ENCODE results near the gene PAM16.

The PAM16 gene

DNA sequence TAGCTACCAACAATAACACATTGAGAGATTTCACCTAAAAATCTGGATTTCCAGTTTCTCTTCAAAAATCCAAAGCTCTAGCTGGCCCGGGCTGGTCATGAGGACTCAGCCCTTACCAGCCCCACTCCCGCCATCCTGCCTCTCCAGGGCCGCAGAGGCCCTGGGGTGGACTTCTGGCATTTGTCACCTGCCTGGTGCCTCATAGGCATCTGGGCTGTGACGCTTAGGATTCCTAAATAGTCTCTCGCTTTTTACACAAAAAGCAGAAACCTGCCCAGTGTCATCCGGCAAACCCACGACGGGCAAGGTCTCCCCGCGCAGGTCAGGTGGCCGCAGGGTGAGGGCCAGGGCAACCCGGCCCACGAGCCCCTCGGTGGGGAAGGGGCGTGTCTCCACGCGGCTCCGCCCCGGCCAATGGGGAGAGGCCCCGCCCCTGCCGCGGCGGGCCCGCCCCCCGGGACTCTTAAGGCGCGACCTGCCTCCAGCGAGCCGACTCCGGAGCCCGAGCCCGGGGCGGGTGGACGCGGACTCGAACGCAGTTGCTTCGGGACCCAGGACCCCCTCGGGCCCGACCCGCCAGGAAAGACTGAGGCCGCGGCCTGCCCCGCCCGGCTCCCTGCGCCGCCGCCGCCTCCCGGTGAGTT, 20.4 kb upstream of the PAM16 start, which contains the start of gene VASN:
VASN (plus strand) TSS at position 492 of the 644 bp plus-strand sequence. CDS start 9,030 bp downstream, outside the sequence.
- DNase-seq (ENCODE audit: low read depth, low spot score), result peak; percentile 32

DNA sequence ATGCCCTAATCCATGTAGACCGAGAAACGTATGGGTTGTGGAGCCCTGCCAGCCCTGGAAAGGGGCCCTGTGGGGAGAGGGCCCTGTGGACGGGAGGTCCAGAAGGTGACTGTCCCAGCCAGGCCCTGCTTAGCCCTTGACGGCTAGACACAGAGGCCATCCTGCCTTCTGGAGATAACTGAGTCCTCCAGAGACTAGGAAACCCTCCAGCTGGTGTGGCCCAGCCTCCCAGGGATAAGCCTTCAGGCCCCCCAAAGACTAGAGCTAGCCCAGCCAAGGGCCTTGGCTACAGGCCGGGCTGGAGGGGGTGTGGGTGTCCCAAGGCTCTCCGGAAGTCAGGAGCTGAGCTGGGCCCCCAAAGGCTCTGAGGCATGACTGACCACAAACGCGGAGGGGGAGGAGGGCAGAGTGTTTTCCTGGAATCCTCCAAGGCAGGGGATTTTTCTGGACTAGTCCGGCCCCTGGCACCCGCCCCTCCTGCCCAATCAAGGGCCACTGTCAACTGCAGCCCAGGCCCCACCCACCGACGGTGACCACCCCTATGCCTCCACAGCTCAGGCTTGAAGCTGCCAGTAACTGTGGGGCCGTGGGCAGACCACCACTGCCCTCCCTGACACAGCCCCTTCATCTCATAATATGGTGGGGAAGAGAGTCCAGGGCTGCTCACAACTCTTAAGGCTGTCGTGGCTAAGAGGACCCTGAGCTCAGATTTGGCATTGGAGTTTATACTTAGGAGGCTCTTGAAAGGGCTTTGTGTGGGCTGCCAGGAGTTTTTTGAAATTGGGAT, 19.6 kb upstream of the PAM16 start:
- DNase-seq (ENCODE audit: low read depth, low spot score), result no peak

DNA sequence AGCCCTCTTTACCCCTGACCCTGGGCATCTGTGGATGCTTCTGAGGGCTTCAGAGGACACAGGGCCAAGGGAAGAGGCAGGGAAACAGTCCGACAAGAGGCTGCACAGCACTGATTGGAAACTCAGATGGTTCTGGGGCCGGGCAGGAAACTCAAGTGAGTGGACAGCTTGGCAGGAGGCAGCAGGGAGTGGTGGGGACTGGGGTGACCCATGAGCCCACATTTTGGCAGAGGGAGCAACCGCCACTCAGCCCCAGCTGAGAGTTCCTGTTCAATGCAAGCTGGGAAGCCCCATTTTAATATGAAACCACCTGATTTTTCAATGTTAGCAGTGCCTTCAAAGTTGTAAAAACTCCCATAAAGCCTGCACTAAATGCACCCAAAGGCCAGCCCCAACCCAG, 19.0 kb upstream of the PAM16 start:
- DNase-seq (ENCODE audit: low read depth, low spot score), result no peak

DNA sequence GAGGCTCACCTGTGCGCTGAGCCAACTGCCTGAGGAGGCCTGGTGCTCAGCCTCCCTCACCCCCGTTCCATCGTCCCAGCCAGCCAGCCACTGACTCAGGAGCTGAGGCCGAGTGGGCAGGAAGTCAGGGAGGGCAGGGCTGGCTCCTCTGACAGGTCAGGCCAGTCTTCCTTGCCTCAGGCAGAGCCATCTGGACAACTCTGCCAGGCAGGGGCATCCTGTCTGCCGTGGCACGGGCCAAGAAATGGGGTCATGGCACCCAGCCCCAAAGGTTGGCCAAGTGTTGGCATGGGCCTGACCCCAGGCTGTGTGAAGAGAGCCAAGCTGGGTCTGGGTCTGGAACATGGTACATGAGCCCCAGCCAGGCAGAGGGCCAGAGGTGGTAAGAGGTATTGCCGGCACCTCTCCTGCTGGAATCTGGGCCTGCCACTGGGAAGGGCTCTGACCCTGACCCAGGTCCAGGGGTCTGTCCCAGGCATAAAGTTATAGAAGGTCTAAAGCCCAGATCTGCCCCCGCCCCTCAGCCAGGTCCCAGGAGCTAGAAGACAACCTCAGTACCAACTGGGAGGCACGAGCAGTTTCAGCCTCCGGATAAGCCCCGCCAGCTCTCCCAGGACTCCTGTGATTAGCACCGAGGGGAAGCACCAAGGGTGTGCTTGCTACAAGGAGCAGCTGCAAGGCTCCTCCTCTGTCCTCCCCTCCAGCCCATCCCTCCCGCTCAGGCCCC, 18.0 kb upstream of the PAM16 start:
- no peak for DNase-seq (ENCODE audit: low read depth, low spot score)

DNA sequence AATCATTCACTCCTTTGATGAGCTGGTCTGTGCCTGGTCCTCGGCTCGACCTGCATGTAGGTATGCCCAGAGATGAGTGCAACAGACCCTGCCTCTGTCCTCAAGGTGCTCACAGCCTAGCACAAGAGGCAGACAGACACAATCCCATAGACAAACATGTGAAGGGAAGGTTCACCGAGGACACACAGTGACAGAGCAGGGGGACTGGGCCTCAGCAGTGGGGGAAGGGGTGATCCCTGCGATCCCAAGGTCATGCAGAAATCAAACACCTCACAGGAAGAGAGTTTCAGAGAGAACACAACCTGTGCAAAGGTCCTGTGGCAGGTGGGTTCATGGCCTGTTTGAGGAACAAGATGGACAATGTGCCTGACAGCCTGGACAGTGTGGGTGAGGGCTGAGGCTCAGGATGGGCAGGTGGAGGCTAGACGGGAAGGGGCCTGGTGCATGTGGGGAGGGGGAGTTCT, 16.3 kb upstream of the PAM16 start:
- no peak for DNase-seq (ENCODE audit: low read depth, low spot score)

DNA sequence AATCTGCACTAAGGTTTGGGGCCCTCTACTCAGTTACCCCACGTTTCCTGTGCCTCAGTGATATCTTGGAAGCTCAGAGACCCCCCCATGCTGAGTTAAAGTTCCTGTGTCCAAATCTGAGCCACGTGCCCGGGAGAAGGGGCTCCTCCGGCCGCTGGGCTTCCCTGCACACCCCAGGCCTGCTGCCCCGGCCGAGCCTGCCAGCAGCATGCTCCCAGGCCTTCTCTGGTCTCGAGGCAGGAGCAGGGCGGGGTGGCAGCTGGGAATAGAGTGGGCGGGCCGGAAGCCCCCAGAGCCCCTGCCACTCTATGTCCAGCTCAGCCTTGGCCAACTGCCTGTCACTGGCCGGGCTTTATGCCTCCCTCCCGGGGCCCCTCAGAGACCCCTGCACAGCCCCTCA, 14.9 kb upstream of the PAM16 start:
- no peak for DNase-seq (ENCODE audit: low read depth, low spot score)

DNA sequence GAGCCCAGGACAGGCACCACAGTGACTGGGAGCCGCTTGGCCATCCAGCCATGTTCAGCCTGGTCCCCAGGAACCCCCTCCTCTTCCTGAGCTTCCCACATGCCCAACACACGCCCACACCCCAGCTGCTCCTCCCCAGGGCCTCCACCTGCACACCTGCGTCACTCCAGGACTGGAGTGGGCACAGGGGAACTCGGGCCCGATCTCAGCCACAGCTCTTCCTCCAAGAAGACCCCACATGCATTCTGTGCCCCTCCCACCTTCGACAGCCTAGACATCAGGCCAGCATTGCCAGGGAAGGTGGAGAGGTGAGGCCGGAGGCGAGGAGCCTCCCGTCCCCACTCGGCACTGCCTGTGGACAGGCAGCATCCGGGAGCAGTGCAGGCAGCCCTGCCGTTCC, 14.5 kb upstream of the PAM16 start:
- no peak for DNase-seq (ENCODE audit: low read depth, low spot score)

DNA sequence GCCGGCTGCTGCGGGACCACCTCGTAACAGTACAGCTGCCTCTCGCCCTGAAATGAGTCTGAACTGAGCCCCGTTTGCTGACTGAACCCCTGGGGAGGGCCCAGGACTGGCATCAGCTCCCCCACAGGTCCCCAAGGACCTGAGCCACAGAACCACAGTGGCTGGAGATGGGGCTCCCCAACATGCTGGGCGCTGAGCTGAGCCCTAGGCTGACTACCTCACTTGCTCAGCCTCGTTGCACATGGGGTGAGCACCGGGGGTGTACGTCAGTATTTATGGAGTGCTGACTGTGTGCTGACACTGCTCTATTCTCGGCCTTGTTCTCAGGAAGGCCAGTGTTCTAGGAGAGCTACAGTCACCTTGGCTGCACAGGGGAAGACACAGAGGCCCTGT, 13.9 kb upstream of the PAM16 start:
- no peak for DNase-seq (ENCODE audit: low read depth, low spot score)

DNA sequence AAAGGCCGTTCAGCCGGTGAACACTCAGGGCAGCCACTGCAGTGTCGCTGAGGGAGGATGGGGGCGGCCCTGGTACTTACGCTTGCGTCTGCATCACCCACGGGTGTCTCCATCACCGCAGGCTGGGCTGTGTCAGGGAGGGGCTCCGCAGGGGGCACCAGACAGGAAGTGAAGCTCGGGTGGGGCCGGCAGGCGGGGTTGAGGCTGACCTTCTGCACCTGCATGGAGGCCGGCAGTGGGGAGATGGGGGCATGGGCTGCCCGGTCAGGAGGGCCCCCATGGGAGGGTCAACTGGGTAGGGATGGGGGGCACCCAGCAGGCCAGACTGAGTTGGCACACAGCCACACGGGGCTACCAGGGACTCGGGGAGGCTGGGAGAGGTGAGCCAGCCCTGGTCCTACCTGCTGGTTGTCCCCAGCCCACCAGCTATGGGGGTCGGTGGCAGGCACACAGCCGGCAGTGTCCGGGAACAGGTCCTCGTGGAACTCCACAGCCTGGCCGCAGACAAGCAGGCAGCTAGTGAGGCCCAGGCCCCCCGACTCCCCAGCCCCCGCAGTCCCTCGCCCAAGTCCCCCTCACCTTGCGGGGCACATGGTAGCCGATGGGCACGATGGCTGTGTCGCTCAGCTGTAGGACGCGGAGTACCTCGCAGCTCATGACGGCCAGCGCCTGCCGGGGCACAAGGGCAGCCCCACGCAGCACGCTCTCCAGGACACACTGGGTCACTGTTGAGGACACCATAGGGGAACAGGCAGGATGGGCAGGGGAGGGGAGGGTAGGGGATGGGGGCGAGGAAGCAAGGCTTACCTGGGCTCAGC, 13.3 kb upstream of the PAM16 start:
- no peak for DNase-seq (ENCODE audit: low read depth, low spot score)

DNA sequence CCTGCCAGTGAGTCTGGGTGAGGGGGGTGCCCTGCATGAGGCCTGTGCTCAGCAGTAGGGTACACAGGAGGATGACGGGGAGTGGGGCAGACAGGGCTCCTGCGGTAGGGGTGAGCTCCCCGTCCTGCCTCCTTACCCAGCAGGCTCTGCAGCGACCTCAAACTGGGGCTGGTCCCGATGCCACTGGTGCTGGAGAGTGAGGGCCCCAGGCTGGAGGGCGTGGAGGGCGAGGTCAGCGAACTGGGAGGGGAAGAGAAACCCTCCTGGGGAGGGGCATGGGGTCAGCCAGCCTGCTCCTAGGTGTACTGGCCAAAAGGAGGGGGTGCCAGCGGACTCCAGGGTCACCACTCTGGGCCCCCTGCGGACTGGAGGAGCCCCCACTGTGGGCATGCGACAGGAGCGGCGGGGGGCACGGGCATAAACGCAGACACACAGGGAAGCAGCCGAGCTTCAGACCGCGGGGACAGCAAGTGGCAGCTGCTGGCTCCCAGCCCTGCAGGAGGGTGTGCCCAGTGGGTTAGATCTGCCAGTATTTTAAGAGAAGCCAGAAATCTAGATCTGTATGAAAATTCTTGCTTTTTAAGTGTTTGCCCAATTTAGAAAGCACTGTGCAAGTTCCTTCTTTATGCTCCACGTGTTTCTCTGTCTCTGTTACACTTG, 11.5 kb upstream of the PAM16 start:
- DNase-seq (ENCODE audit: low read depth, low spot score), result no peak

DNA sequence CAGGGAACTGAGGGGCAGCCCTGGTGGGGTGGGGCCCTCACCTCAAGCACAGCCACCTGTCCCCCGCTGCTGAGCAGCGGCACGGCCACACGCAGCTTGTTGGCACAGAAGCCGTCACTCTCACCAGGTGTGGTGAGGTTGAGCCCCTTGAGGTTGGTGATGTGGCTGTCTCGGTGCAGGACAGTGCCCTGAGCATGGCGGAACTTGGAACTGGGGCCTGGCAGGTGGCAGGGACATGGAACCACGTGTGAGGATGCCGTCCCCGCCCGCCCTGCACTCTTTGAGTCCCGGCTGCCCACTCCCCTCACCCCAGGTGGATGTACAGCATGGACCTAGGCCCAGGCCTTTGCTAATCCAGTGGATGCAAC, 10.8 kb upstream of the PAM16 start:
- DNase-seq (ENCODE audit: low read depth, low spot score), result no peak

DNA sequence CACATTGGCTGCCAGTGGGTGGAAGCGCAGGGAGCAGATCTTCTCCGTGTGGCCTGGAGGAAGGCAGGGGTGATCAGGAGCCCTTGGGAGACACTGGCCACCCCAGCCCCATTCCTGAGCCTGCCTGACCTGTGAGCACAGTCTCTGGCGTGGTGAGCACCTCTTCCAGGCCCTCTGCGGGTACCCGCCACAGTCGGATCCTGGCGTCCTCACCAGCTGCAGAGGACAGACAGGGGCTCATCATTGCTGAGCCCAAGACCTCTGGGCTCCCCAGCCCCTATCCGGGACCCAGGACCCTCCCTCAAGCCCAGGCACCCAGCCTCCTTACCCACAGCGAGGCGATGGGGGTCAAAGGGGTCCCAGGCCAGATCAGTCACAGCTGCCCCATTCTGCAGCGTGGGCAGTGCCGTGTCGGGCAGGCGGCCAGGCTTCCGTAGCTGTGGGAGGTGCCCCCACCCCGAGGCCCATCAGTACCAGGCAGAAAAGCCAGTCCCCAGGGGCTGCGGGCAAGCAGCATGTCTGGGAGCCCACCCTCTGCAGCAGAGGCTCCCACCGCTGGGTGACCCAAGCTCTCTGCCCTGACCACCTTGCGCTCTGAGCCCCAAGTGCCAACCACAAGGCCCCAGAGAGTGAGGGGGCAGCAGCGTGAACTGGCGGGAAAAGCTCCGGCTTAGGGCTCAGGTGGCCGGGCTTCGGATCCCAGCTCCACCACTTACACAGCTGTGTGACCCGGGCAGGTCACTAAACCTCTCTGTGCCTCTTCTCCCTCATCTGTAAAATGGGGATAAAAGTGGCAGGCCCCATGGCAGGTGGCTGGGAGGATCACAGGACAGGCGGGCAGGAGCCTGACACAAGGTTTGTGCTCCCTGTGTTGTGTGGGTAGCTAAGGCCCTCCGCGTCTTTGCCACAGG, 10.2 kb upstream of the PAM16 start:
- no peak for DNase-seq (ENCODE audit: low read depth, low spot score)

DNA sequence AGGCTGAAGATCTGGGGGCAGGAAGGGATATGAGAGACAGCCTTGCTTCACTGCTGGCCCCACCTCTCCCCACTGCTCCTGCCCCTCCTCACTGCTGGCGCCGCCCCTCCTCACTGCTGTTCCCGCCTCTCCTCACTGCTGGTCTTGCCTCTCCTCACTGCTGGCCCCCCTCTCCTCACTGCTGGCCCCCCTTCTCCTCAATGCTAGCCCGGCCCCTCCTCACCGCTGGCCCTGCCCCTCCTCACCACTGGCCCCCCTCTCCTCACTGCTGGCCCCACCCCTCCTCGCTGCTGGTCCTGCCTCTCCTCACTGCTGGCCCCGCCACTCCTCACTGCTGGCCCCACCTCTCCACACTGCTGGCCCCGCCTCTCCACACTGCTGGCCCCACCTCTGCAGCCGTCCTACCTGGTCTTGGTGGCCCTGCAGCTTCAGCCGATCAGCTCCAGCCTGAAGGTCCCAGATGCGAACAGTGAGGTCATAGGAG, 9.5 kb upstream of the PAM16 start:
- DNase-seq (ENCODE audit: low read depth, low spot score), result no peak

DNA sequence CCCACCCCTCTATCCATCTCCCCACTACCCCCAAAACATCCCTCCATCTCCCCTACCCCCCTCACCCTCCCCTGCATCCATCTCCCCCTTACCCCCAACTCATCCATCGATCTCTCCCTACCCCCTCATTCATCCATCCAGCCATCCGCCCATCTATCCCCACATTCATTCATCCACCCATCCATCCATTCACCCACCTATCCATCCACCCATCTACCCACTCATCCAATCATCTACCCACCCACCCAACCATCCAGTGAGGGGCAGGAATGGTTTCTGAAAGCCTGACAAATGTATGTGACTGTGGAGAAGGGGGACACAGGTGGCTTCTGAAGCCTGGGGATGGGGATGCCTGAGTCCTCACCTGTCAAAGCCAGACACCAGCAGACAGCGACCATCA, 8.8 kb upstream of the PAM16 start:
- no peak for DNase-seq (ENCODE audit: low read depth, low spot score)

DNA sequence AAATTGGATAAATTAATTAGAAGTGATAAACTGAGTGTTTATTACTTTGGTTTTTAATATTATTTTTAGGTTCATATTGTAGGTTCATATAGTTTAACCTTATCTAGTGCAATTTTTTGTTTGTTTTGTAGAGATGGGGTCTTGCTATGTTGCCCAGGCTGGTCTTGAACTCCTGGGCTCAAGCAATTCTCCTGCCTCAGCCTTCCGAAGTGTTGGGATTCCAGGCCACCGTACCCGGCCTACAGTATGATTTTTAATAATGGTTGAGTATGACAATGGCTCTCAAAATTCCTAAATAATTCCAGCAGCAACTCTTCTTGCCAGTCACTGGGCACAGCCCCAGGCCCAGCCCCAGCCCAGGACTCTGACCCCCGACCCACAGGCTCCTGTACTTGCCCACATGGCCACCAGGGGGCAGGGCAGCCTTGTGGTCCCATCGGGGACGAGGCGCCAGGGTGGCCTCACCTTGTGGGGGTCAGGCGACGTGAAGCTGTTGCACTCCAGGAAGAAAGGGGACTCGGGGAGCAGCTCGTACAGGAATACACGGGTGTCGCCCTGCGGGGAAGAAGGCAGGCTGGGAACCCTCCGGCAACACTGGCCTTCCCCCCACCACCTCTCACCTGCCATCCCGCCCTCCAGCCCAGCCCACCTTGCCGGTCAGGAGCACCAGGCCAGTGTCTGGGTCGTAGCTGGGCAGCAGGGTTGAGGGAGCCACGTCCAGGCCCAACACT, 7.9 kb upstream of the PAM16 start:
- DNase-seq (ENCODE audit: low read depth, low spot score), result peak; percentile 52

DNA sequence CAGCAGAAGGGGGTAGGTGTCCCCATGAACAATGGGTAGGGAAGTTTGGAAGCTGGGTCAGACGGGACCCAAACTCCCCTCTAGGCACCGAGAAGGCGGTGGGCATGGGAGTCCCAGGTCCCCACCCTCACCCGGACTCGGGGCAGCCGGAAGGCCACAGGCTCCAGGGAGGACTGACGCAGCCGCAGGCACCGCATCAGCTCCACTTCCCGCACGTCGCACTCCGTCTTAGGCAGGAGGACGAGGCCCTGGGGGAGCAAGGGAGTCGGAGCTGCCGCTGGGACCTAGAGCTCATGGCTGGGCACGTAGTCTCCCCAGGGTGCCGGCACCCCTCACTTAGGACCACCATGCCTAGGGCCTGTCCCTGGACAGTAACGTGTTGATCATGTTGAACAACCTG, 7.1 kb upstream of the PAM16 start:
- DNase-seq (ENCODE audit: low read depth, low spot score), result no peak

DNA sequence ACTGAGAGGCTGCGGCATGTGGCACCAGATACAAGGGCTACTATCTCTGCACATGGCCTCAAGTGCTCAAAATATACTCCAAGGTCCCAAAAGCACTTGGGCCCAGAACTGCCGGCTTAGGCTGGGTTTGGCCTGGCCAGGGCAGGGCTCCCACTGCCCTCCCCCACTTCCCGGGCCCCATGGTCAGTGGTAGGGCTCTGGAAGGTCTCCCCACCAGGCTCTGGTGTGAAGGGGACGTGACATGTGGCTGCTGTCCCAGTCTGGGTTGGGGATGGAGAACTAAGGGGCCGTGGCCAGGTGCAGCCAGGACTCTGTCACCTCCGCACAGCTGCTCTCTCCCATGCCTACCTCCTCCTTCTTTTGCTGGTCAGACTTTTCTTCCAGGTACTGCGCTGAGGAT, 5.7 kb upstream of the PAM16 start:
- DNase-seq (ENCODE audit: low read depth, low spot score), result no peak

DNA sequence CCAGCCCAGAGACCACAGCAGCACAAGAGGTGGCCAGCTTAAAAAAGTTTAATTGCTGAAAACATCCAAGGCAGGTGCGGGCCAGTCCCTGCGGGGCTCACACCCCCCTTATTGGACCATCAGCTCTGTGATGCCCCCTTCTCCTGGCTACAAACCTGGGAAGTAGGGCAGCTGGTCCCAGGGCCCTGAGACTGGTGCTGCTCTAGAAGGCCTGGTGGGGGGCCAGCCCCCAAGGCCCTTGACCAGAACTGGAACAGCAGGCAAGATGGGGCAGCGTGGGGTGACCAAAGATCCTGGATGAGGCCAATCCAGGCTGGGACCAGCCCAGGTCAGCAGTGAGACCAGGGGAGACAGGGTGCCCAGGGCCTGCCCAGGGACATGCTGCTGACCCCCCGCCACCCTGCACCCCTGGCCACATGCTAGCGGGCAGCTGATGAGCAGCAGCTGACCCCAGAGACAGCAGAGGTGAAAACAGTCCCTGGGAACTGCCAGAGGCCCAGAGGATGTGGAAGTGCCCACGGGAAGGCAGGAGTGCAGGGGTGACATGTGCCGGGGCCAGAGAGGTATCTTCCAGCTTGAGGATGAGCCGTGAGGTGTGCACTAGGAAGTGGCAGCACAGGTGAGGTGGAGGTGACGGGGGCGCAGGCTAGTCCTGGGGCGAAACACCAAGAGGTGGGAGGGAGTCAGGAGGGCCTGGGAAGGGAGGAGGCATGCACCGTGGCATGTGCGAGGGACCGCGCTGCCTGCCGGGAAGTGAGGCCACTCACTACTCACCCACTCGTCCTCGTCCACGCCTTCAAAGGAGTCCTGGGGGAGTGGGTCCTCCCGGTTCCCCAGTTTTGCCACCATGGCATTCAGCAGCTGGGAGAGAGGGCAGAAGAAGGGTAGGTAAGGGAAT, 3.6 kb upstream of the PAM16 start:
- DNase-seq (ENCODE audit: low read depth, low spot score), result no peak

Data from activated naive CD8-positive, alpha-beta T cell treated with anti-CD3 and anti-CD28 coated beads, Interleukin-2, amount 50 U/mL, for 16 hours (primary cell).